GM12891 (cell line): Measurements from ENCODE around the gene LRRC38.

Source experiments
- PAX5 ChIP-seq: IDR thresholded peaks from 2 replicates; pipeline ENCODE4 v1.6.1; 2011; ENCODE audit warnings: low read length, moderate library complexity, mild to moderate bottlenecking; ENCODE audit not compliant: insufficient read depth, severe bottlenecking
- POLR2A ChIP-seq: IDR thresholded peaks from 2 replicates; pipeline ENCODE4 v1.6.1; 2011; ENCODE audit warnings: low read depth, low read length, control low read depth
- POLR2AphosphoS5 ChIP-seq: IDR thresholded peaks from 2 replicates; pipeline ENCODE4 v1.6.1; 2011; ENCODE audit warnings: low read depth, low read length, control low read depth
- POU2F2 ChIP-seq: IDR thresholded peaks from 2 replicates; pipeline ENCODE4 v1.6.1; 2011; ENCODE audit warnings: low read depth, mild to moderate bottlenecking, control low read depth, low read length, moderate library complexity
- SPI1 ChIP-seq: IDR thresholded peaks from 2 replicates; pipeline ENCODE4 v1.6.1; 2011; ENCODE audit warnings: low read depth, low read length, control low read depth
- TAF1 ChIP-seq: IDR thresholded peaks from 2 replicates; pipeline ENCODE4 v1.6.1; 2011; ENCODE audit warnings: low read depth, low read length, control low read depth

- no peak for TF ChIP-seq POLR2A
- no peak for TF ChIP-seq TAF1
- TF ChIP-seq POLR2AphosphoS5, result no peak
- no peak for TF ChIP-seq SPI1
- TF ChIP-seq POU2F2, result no peak
- no peak for TF ChIP-seq PAX5
Measured at GRCh38 chr1:13544221-13544556, 30.4 kb upstream of the LRRC38 start.
